Measurements from ENCODE around the gene PPIL4. TPM values are rescaled to one million over a fixed set of nuclear protein-coding genes. Genes with fewer than 3 reads are reported as not detected.

Gene PPIL4
- total and polyA plus RNA-seq, 2 donors from 2014 or later = 18.0 to 30.1 TPM

- no peak for FAIRE-seq
- Histone ChIP-seq H3K27me3 (ENCODE audit: control insufficient read depth, insufficient read depth, low read length) (no peaks in the 10 kb centered on the region), H3K4me1 (ENCODE audit: control insufficient read depth in 2 of 3, insufficient read depth in 2 of 3, low read depth in 1 of 3, low read length in 3 of 3) (no peaks in the 10 kb centered on the region), H3K27ac (ENCODE audit: low read depth in 2 of 2, low read length in 2 of 2) (no peak overlapping the region), H3K9ac (ENCODE audit: low read length in 3 of 3) (no peak overlapping the region), H3K36me3 (ENCODE audit: control insufficient read depth in 2 of 3, insufficient read depth in 3 of 3, low read length in 3 of 3) (peaks cover 0 to 3% (median 3%) of the 10 kb centered on the region in 3 donors), H3K4me3 (ENCODE audit: low read length in 3 of 3) (no peak overlapping the region), H3K9me3 (ENCODE audit: control insufficient read depth in 2 of 3, insufficient read depth in 1 of 3, low read length in 3 of 3) (no peaks in the 10 kb centered on the region)
- TF ChIP-seq CTCF (IDR thresholded peaks at IDR 0.05; ENCODE audit: borderline replicate concordance, extremely low read depth, insufficient read depth) = no peak
- DNase-seq = no peak
- intact Hi-C loops (cut with DNase I) = no loop called here
Observed at GRCh38 chr6:149503276-149503675, 42.6 kb downstream of the PPIL4 start.

DNA sequence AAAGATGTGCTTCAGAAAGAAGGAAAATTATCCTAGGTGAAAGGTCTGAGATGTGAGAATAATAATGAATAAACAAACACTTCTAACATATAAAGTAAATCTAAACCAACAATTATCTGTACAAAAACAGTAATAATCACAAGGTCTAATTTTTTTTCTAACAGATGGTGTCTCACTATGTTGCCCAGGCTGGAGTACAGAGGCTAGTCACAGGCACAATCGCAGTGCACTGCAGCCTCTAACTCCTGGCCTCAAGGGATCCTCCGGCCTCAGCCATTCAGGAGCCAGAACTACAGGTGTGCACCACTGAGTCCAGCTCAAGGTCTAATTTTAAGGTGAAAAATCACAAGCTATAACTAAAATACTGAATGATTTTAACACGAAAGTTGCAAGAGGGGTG, 44.1 kb downstream of the PPIL4 start:
- Histone ChIP-seq H3K9ac (ENCODE audit: low read length in 3 of 3) (no peak overlapping the region), H3K27me3 (ENCODE audit: control insufficient read depth, insufficient read depth, low read length) (no peaks in the 10 kb centered on the region), H3K4me1 (ENCODE audit: control insufficient read depth in 2 of 3, insufficient read depth in 2 of 3, low read depth in 1 of 3, low read length in 3 of 3) (no peaks in the 10 kb centered on the region), H3K9me3 (ENCODE audit: control insufficient read depth in 2 of 3, insufficient read depth in 1 of 3, low read length in 3 of 3) (no peaks in the 10 kb centered on the region), H3K27ac (ENCODE audit: low read depth in 2 of 2, low read length in 2 of 2) (no peak overlapping the region), H3K4me3 (ENCODE audit: low read length in 3 of 3) (no peak overlapping the region), H3K36me3 (ENCODE audit: control insufficient read depth in 2 of 3, insufficient read depth in 3 of 3, low read length in 3 of 3) (peaks cover 0 to 3% (median 3%) of the 10 kb centered on the region in 3 donors)
- no peak for TF ChIP-seq CTCF (IDR thresholded peaks at IDR 0.05; ENCODE audit: borderline replicate concordance, extremely low read depth, insufficient read depth)
- FAIRE-seq (no peak), DNase-seq (no peak)
- intact Hi-C loops (cut with DNase I) = no loop called here

GRCh38 chr6:149501201-149501600, 44.6 kb downstream of the PPIL4 start:
- FAIRE-seq = no peak
- TF ChIP-seq CTCF (IDR thresholded peaks at IDR 0.05; ENCODE audit: borderline replicate concordance, extremely low read depth, insufficient read depth) = no peak
- intact Hi-C loops (cut with DNase I) = no loop called here

GRCh38 chr6:149500096-149500495, 45.7 kb downstream of the PPIL4 start:
- intact Hi-C loops (cut with DNase I) = no loop called here
- H3K4me3 ChIP-seq (ENCODE audit: low read length in 3 of 3) = no peak overlapping the region
- no peak overlapping the region for H3K27ac ChIP-seq (ENCODE audit: low read depth in 2 of 2, low read length in 2 of 2)
- no peak for DNase-seq
- TF ChIP-seq CTCF (IDR thresholded peaks at IDR 0.05; ENCODE audit: borderline replicate concordance, extremely low read depth, insufficient read depth) = no peak
- H3K4me1 ChIP-seq (ENCODE audit: control insufficient read depth in 2 of 3, insufficient read depth in 2 of 3, low read depth in 1 of 3, low read length in 3 of 3) = no peaks in the 10 kb centered on the region
- no peaks in the 10 kb centered on the region for H3K9me3 ChIP-seq (ENCODE audit: control insufficient read depth in 2 of 3, insufficient read depth in 1 of 3, low read length in 3 of 3)
- H3K36me3 ChIP-seq (ENCODE audit: control insufficient read depth in 2 of 3, insufficient read depth in 3 of 3, low read length in 3 of 3) = peaks cover 0 to 3% (median 0%) of the 10 kb centered on the region in 3 donors
- H3K27me3 ChIP-seq (ENCODE audit: control insufficient read depth, insufficient read depth, low read length) = no peaks in the 10 kb centered on the region
- no peak for FAIRE-seq
- H3K9ac ChIP-seq (ENCODE audit: low read length in 3 of 3) = no peak overlapping the region

More at GRCh38 chr6:149501201-149501600, 44.6 kb downstream of the PPIL4 start:
- H3K4me1 ChIP-seq (ENCODE audit: control insufficient read depth in 2 of 3, insufficient read depth in 2 of 3, low read depth in 1 of 3, low read length in 3 of 3) = no peaks in the 10 kb centered on the region
- H3K4me3 ChIP-seq (ENCODE audit: low read length in 3 of 3) = no peak overlapping the region
- H3K27ac ChIP-seq (ENCODE audit: low read depth in 2 of 2, low read length in 2 of 2) = no peak overlapping the region
- H3K9me3 ChIP-seq (ENCODE audit: control insufficient read depth in 2 of 3, insufficient read depth in 1 of 3, low read length in 3 of 3) = no peaks in the 10 kb centered on the region
- no peak overlapping the region for H3K9ac ChIP-seq (ENCODE audit: low read length in 3 of 3)
- H3K27me3 ChIP-seq (ENCODE audit: control insufficient read depth, insufficient read depth, low read length) = no peaks in the 10 kb centered on the region
- DNase-seq = no peak
- H3K36me3 ChIP-seq (ENCODE audit: control insufficient read depth in 2 of 3, insufficient read depth in 3 of 3, low read length in 3 of 3) = peaks cover 0 to 3% (median 3%) of the 10 kb centered on the region in 3 donors
